ENCODE measurements around the gene CXCR6. TPM values are rescaled to one million over a fixed set of nuclear protein-coding genes. Genes with fewer than 3 reads are reported as not detected.

The CXCR6 gene
- total and polyA plus RNA-seq, 8 donors = 0.08 to 0.89 (median 0.35) TPM; not detected in 1

GRCh38 chr3:45946307-45946706 lies 3.0 kb downstream of the CXCR6 start:
- Histone ChIP-seq H3K4me3 (no peak overlapping the region), H3K27ac (no peak overlapping the region), H3K27me3 (no peaks in the 10 kb centered on the region), H3K4me1 (no peaks in the 10 kb centered on the region), H3K36me3 (peaks cover 0 to 42% (median 11%) of the 10 kb centered on the region in 3 donors), H3K9me3 (no peaks in the 10 kb centered on the region)
- TF ChIP-seq CTCF (IDR thresholded peaks at IDR 0.05) = no peak
- DNase-seq = no peak
- intact Hi-C loops (cut with DNase I) = no loop called here
- 95 to 100% methylated on average over 1 of the region's 1 CpG for WGBS, 2 donors
- FAIRE-seq = no peak
- ATAC-seq = no peak

- no peak overlapping the region for H3K4me3 ChIP-seq
- H3K36me3 ChIP-seq = peaks cover 0 to 47% (median 13%) of the 10 kb centered on the region in 3 donors
- H3K27ac ChIP-seq = no peak overlapping the region
- TF ChIP-seq CTCF (IDR thresholded peaks at IDR 0.05) = no peak
- no peaks in the 10 kb centered on the region for H3K9me3 ChIP-seq
- FAIRE-seq = no peak
- no peaks in the 10 kb centered on the region for H3K4me1 ChIP-seq
- ATAC-seq = no peak
- intact Hi-C loops (cut with DNase I) = no loop called here
- H3K27me3 ChIP-seq = no peaks in the 10 kb centered on the region
- WGBS, 2 donors = 86 to 89% methylated on average over 3 of the region's 3 CpGs
- no peak for DNase-seq
These were observed 3.6 kb downstream of the CXCR6 start for GRCh38 chr3:45946875-45947274.

GRCh38 chr3:45947361-45947760 lies 4.1 kb downstream of the CXCR6 start:
- H3K4me1 ChIP-seq = no peaks in the 10 kb centered on the region
- H3K27ac ChIP-seq = no peak overlapping the region
- DNase-seq (no peak), FAIRE-seq (no peak), ATAC-seq (no peak)
- no peaks in the 10 kb centered on the region for H3K9me3 ChIP-seq
- 93 to 94% methylated on average over 3 of the region's 3 CpGs for WGBS, 2 donors
- intact Hi-C loops (cut with DNase I) = no loop called here
- no peak for TF ChIP-seq CTCF (IDR thresholded peaks at IDR 0.05)
- H3K36me3 ChIP-seq = peaks cover 0 to 52% (median 13%) of the 10 kb centered on the region in 3 donors
- H3K4me3 ChIP-seq = no peak overlapping the region
- no peaks in the 10 kb centered on the region for H3K27me3 ChIP-seq

GRCh38 chr3:45948311-45948781 lies 5.1 kb downstream of the CXCR6 start:
- intact Hi-C loops (cut with DNase I) = no loop called here
- WGBS, 2 donors = 90% methylated on average over 6 of the region's 6 CpGs
- no peak for TF ChIP-seq CTCF (IDR thresholded peaks at IDR 0.05)
- H3K27me3 ChIP-seq = no peaks in the 10 kb centered on the region
- ATAC-seq (no peak), FAIRE-seq (no peak), DNase-seq (no peak)
- no peak overlapping the region for H3K27ac ChIP-seq
- H3K4me1 ChIP-seq = no peaks in the 10 kb centered on the region
- H3K9me3 ChIP-seq = no peaks in the 10 kb centered on the region
- H3K36me3 ChIP-seq = peaks cover 0 to 62% (median 13%) of the 10 kb centered on the region in 3 donors
- H3K4me3 ChIP-seq = no peak overlapping the region

GRCh38 chr3:45948881-45949280 lies 5.6 kb downstream of the CXCR6 start:
- H3K27me3 ChIP-seq = no peaks in the 10 kb centered on the region
- H3K36me3 ChIP-seq = peaks cover 0 to 67% (median 16%) of the 10 kb centered on the region in 3 donors
- no peaks in the 10 kb centered on the region for H3K9me3 ChIP-seq
- TF ChIP-seq CTCF (IDR thresholded peaks at IDR 0.05) = no peak
- 94 to 95% methylated on average over 6 of the region's 6 CpGs for WGBS, 2 donors
- no peak overlapping the region for H3K27ac ChIP-seq
- no peak overlapping the region for H3K4me3 ChIP-seq
- no peak for ATAC-seq
- intact Hi-C loops (cut with DNase I) = no loop called here
- DNase-seq = no peak
- FAIRE-seq = no peak
- no peaks in the 10 kb centered on the region for H3K4me1 ChIP-seq

All from pancreas (tissue), 10 donors.